Measurements from ENCODE around the gene CSF2RB.

The CSF2RB gene

DNA sequence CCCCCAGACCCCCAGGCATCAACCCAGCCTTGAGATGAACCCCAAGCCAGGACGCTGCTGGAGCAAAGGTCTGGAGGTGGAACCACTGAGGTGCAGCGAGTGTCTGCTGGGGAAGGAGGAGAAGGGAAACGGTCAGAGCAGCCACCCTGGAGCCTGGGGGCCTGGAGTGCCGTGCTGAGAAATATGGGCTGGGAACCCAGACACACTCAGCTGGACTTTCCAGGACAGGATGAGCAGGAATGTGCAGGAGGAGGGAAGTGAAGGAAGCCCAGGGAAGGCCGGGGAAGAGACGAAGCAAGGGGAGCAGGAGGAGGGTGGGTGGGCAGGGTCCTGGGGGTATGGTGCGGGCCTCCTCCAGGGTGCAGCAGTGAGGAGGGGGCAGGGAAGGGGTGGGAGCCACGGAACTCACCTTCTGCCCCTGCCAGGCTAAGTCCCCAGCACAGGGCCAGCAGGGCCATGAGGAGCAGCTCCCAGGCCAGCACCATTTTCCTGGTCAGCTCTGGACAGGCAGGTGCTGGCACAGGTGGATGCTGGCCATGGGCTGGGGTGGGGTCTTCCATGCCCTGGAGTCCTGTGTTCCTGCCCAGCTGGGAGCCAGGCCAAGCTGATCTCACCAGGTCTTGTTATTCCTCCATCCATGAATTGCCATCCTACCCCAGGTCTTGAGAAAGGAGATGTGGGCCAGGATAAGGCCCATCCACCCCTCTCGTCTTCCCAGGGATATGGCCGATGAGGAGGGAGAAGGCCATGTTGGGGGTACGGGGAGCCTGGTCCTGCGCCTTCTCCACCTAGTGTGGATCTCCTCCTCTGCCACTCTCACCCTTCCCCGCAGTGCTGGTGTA lies 40.0 kb downstream of the CSF2RB start:
- DNase-seq, result no peak
- in situ Hi-C loops (cut with MboI; ENCODE audit: low pct_unique_long_range_greater_than_20kb, low sequenced_read_pairs), result no loop called here

- in situ Hi-C loops (cut with MboI; ENCODE audit: low pct_unique_long_range_greater_than_20kb, low sequenced_read_pairs), result no loop called here
- no peak for DNase-seq
Observed at GRCh38 chr22:36954251-36955014, 41.0 kb downstream of the CSF2RB start.

- no peak for DNase-seq
- in situ Hi-C loops (cut with MboI; ENCODE audit: low pct_unique_long_range_greater_than_20kb, low sequenced_read_pairs), result no loop called here
Observed at GRCh38 chr22:36955691-36956090, 42.3 kb downstream of the CSF2RB start.

DNA sequence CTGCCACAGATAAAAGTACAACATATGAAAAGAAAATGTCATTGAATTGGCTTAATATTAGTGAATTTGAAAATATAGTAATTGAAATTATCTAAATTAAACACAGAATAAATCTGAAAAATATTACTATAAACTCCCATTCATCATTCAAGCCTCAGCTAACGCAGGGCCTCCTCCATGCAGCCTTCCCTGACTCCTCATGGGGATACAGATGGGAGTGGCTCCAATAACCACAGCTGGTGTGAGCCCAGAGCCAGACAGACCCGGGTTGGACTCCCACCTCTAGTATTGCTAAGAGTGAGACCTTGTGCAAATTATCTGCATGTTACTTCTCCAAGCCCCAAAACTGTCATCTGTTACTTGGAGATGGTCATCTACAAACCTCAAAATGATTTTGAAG lies 44.9 kb downstream of the CSF2RB start:
- in situ Hi-C loops (cut with MboI; ENCODE audit: low pct_unique_long_range_greater_than_20kb, low sequenced_read_pairs), result no loop called here
- no peak for DNase-seq

- in situ Hi-C loops (cut with MboI; ENCODE audit: low pct_unique_long_range_greater_than_20kb, low sequenced_read_pairs), result no loop called here
- DNase-seq, result no peak
Observed at GRCh38 chr22:36961626-36962025, 48.2 kb downstream of the CSF2RB start.

DNA sequence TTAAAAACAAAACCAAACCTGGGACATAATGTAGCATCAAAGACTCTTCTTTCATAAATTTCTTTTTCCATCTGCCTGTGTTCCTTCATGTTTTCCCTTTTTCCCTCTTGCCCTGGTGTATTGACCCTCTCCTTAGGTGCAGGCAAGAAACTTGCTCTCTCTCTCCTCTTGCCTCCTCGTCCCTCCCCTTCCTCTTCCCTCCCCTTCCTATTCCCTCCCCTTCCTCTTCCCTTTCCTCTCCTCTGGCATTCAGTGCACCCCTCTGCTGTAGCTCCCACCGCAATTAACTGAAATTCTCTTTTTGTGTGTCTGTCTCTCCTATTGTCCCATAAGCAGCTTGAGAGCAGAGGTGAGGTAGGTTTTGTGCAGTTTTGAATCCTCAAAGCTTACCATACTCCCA lies 49.9 kb downstream of the CSF2RB start:
- no peak for DNase-seq

GRCh38 chr22:36964106-36964505 lies 50.7 kb downstream of the CSF2RB start:
- DNase-seq, result no peak
- in situ Hi-C loops (cut with MboI; ENCODE audit: low pct_unique_long_range_greater_than_20kb, low sequenced_read_pairs), result no loop called here

More for the DNA sequence above, 49.9 kb downstream of the CSF2RB start:
- in situ Hi-C loops (cut with MboI; ENCODE audit: low pct_unique_long_range_greater_than_20kb, low sequenced_read_pairs), result no loop called here

DNA sequence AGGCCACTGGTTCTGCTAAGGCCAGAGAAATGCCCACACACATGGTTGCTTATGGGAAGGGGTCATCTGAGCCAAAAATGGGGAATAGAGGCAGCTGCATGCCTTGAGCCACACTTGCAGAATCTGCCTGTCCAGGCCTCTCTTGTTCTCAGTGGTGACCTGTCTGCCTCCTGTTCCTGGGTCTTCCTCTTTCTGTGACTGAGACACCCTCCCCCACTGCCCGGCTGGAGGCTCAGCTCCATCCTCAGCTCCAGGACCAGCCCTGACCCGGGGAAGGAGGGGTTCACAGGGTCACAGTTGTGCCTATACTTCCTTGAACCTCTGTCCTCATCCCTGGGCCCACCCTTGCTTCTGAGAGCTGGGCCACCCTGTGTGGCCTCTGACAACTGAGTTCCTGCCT lies 52.3 kb downstream of the CSF2RB start:
- in situ Hi-C loops (cut with MboI; ENCODE audit: low pct_unique_long_range_greater_than_20kb, low sequenced_read_pairs), result no loop called here
- peak; percentile 29 for DNase-seq

DNA sequence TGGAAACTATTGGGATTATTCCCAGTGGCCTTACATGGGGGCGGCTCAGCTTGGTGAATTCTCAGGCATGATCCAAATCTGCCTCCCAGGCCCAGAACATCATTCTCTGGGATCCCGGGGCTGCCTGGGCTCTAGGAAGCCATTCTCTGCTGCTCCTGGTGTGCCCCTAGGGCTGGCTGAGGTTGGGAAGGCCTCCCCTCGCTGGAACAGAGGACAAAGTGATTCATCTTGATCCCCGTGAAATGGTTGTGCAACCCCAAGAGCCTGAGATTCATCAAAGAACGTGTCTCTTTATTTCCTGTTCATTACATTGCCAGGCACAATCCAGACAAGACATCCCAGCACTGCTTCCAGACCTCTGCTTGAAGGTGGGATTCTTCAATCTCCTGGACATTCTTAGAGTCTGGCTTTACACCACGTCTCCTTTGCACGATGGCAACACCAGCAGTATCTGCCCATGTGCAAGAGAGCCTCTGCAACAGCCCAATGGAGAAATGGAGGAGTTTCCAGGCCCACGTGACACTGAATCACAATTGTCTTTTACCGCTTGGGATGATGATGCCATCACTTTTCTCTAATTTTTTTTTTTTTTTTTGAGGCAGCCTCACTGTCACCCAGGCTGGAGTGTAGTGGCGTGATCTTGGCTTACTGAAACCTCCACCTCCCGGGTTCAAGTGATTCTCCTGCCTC lies 53.6 kb downstream of the CSF2RB start:
- DNase-seq, result no peak
- in situ Hi-C loops (cut with MboI; ENCODE audit: low pct_unique_long_range_greater_than_20kb, low sequenced_read_pairs), result no loop called here

DNA sequence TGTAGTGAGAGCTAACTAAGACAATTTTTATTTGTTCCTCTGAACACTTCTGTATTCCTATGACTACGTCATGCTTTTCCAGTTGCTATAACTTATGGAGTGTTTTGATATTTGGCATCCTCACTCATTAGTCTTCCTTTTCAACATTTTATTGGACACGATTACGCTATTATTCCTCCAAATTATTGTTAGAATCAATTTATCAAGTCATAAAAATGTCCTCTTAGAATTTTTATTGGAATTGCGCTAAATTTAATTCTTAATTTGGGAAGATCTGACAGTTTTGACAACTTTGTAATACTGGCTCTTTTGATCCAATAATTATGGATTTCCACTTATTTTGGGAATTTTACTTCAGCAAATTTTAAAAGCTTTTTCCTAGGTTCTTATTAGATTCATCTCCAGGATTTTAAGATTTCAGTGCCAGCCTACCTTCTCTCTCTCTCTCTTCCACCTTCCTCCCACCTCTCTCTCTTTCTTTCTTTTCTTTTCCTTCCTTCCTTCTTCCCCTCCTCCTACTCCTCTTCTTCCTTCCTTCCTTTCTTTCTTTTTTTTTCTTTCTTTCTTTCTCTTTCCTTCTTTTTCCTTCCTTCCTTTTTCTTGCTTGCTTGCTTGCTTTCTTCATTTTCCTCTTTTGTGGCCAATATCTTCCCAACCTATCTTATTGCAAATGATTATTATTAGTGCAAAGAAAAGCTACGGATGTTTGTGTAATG lies 55.0 kb downstream of the CSF2RB start:
- in situ Hi-C loops (cut with MboI; ENCODE audit: low pct_unique_long_range_greater_than_20kb, low sequenced_read_pairs), result no loop called here

GRCh38 chr22:36971341-36972125 lies 58.1 kb downstream of the CSF2RB start:
- in situ Hi-C loops (cut with MboI; ENCODE audit: low pct_unique_long_range_greater_than_20kb, low sequenced_read_pairs), result no loop called here
- no peak for DNase-seq

More for the DNA sequence above, 55.0 kb downstream of the CSF2RB start:
- DNase-seq, result no peak

- DNase-seq, result no peak
- in situ Hi-C loops (cut with MboI; ENCODE audit: low pct_unique_long_range_greater_than_20kb, low sequenced_read_pairs), result loop anchor here (25.0 kb wide), 1 partner anchor 439 kb away; the partner anchor contains the start of gene EIF3D
Observed at GRCh38 chr22:36976606-36977005, 63.2 kb downstream of the CSF2RB start.

DNA sequence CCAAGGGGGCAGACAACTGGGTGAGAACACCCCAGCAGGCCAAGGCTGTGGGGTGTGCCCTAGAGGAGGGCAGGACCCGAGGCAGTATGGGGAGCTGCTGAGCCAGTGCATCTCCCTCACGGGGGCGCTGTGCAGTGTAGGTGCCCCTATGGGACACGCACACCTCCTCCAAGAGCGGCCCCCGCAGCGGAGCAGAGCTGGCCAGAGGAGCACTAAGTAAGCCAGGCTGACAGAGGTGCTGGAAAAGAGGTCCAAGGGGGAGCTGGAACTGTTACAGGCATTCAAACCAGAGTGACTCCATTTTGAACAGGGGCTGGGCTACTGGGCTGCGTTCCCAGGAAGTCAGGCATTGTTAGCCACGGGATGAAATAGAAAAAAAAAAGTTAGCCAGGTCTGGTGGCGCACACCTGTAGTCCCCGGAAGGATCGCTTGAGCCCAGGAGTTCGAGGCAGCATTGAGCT lies 64.0 kb downstream of the CSF2RB start:
- DNase-seq, result peak; percentile 74
- in situ Hi-C loops (cut with MboI; ENCODE audit: low pct_unique_long_range_greater_than_20kb, low sequenced_read_pairs), result loop anchor here (25.0 kb wide), 1 partner anchor 440 kb away; the partner anchor contains the start of gene EIF3D

DNA sequence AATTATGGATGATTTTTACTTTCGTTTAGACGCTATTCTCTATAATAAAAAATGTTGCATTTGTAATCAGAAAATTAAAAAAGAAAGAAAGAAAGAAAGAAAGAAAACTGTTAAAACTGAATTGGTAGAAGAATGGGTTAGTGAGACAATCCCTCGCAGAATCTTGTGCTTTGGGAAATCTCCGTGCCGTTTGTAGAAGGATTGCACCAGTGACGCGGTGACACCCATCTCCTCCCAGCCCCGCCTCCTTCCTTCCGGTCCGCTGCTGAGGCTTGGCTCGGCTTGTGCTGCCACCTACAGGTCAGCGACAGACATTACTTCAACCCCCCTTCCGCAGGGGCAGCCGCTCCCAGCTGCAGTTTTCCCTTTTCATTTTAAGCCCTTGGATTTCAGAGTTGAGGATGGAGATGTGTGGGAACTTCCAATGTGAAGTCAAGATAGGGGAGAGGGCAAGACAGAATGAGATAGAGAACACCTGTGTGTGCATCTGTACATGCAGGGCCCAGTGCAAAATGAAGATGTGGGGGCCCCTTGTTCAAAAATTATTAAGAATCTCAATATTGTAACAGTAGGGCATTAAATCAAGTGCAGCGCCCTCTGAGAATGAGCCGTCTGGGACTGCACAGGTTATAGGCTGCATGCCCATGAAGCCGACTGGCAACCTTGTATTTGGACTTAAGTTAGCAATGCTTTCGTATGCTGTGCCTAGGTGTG lies 64.7 kb downstream of the CSF2RB start:
- DNase-seq, result peak; percentile 83
- in situ Hi-C loops (cut with MboI; ENCODE audit: low pct_unique_long_range_greater_than_20kb, low sequenced_read_pairs), result loop anchor here (25.0 kb wide), 1 partner anchor 441 kb away; the partner anchor contains the start of gene EIF3D

DNA sequence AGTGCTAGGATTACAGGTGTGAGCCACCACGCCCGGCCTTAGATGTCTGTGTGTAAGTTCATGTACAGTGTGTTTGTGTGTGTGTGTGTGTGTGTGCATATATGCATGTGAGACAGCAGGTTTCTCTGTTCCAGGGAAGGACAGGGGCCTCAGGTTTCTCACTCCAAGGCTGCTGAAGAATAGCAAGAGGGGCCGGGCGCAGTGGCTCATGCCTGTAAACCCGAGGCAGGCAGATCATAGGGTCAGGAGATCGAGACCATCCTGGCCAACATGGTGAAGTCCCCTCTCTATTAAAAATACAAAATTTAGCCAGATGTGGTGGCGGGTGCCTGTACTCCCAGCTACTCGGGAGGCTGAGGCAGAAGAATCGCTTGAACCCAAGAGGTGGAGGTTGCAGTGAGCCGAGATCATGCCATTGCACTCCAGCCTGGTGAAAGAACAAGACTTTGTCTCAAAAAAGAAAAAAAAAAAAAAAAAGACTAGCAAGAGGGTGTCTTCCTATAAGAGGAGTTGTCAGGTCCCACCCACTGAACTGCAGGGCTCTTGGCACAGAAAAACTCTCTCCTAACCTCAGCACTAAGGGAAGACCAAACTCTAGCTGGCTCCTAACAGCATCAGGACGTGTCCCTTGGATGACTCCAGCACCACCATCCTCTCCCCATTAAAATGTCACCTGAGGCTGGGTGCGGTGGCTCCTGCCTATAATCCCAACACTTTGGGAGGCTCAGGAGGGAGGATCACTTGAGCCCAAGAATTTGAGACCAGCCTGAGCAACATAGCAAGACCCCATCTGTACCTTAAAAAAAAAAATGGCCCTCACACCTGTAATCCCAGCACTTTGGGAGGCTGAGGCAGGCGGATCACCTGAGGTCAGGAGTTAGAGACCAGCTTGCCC lies 65.8 kb downstream of the CSF2RB start:
- in situ Hi-C loops (cut with MboI; ENCODE audit: low pct_unique_long_range_greater_than_20kb, low sequenced_read_pairs), result loop anchor here (25.0 kb wide), 1 partner anchor 442 kb away; the partner anchor contains the start of gene EIF3D
- DNase-seq, result no peak

- in situ Hi-C loops (cut with MboI; ENCODE audit: low pct_unique_long_range_greater_than_20kb, low sequenced_read_pairs), result loop anchor here (25.0 kb wide), 1 partner anchor 444 kb away; the partner anchor contains the start of gene EIF3D
Observed at GRCh38 chr22:36981247-36981775, 67.9 kb downstream of the CSF2RB start.

More at GRCh38 chr22:36981247-36981775, 67.9 kb downstream of the CSF2RB start:
- DNase-seq, result no peak

Measured in KBM-7 (cell line).